Activated CD8-positive, alpha-beta memory T cell treated with anti-CD3 and anti-CD28 coated beads for 1 hour (primary cell): ENCODE results near the gene SERPINA5.
"Not testable (repeated sequence)": the region's sequence is repeated elsewhere in the genome, so short reads cannot be mapped to it uniquely, and the experiment has no call there.

ENCODE experiments used
- DNase-seq, 2 donors: peaks; one replicate each; pipeline ENCODE4 v3.0.0-alpha.2; 2020; ENCODE audit warnings: low read depth in 1 of 2; ENCODE audit errors: extremely low read depth in 1 of 2

The SERPINA5 gene

DNA sequence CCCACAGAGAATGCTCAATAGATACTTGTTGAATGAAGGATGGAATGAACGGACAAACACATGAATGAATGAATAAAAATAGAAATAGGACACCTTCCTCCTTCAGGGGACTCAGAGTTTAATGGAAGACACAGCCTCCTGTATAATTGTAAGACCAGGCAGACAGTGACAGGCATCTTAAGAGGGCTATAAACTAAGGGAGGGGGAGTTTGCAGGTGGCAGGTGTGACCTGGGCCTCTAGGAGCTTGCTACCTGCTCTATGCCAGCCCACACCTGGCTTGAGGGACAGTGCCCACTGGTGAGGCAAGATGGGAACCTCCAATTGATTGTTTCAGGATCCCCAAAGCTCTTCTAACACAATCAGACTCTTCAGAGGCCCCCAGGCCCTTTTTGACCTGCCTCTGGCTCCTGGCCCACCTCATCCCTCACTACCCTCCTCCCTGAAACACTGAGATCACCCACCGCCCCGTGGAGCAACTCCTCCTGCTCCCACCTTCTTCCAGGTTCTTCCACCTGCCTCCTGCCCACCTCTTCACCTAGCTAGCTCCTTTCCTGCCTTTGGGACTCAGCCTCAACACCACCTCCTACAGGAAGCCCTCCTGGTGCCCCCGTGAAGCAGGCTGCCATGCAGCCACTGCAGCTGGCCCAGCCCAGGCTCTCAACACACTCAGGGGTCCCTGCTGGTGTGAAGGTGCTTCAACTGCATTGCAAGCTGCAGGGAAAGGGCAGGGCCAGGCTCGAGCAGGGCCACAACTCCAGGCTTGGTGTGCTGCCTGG, 40.3 kb downstream of the SERPINA5 start:
- no peak for DNase-seq

DNA sequence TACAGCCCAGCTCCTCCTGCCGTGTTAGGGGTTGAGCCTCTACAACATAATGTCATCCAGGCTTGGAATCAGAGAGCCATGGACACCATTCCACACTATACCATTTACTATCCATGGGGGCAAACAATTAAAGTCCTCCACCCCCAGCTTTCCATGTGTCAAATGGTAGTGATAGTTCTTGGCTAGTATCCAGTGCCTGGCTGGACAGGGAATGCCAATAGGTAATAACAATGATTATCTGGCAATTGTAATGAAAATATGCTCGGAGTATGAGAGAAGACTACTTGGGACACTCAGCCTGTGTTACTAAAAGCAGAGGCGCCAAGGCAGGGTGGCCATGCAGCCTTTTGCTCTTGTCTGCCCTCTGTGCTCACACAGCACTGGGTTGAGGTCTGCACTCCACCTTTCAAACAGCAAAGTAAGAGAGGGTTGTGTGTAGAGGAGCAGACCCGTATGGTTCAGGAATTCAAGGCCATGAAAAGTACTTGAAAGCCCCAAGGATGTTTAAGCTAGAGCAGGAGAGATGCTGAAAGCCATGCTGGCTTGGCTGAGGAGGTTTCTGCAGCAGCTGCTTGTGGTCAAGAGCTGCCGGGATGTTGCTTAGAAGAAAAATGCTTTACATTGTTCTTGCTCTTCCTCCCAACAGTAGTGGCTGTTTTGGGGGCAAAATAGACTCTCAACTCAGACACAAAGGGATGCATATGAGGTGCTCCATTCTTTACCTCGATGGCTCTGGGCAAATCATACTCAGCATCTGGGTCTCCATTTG, 41.6 kb downstream of the SERPINA5 start:
- DNase-seq, result no peak

DNA sequence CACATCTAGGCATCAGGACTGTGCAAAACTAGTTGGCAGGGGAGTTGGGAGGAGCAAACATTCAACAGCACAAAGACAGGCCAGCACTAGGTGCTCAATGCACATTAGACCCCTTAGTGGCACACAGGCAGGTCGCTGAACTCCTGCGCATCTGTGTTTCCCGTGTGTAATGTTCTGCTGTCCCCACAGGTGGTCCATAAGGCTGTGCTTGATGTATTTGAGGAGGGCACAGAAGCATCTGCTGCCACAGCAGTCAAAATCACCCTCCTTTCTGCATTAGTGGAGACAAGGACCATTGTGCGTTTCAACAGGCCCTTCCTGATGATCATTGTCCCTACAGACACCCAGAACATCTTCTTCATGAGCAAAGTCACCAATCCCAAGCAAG, 42.2 kb downstream of the SERPINA5 start:
- no peak for DNase-seq

DNA sequence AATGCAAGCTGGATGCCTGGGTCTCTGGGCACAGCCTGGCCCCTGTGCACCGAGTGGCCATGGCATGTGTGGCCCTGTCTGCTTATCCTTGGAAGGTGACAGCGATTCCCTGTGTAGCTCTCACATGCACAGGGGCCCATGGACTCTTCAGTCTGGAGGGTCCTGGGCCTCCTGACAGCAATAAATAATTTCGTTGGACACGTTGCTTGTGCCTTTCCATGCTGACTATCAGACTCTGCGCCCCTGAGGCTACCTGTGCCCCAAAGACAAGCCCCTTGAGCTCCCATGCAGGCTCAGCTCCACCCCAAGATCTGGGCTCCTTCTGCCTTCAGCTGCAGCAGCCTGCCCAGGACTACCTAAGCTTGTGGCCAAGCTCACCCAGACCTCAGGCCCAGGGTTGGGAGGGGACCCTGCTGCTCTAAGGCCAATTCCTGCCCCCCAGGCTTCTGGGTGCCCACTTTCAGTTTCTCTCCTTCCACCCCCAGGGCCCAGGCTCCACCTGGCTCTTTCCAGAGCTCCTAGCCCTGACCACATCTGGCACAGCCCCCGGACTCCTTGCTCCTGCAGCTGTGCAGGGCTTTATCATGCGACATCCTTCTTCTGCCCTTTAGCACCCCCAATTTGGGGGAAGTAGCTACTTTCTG, 42.8 kb downstream of the SERPINA5 start:
- no peak for DNase-seq

DNA sequence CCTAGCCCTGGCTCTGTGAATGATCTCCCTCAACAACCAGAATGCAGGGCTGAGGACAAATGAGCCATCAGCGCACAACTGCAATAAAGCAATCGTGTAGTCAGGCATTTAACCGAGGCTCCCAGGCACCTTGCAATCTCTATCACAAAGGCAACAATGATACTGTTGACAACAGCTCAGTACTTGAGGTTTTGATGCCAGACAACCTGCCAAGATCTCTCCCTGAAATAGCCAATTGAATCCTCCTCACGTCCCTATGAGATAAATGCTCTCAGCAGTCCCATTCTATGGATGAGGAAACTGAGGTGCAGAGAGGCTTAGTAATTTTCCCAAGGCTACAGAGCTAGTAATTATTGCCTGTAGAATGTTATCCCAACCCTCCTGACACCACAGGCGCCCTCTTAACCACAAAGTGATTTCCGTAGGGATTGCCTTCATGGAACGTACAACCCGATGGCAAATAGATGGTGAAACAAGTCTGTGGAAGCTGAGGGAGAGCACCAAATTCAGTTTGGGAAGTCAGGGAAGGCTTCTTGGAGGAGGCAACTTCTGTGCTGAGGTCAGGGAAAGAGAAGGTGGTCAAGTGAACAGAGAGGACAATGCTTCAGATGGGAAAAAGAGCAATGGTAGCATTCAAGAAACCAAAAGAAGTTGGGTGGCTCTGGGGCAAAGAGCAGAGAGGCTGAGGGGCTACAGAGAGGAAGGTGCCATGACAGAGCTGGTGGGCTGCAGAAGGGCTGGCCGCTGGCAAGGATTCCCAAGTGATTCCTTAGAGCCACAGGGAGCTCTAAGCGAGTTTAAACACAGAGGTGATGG, 43.5 kb downstream of the SERPINA5 start:
- no peak for DNase-seq

DNA sequence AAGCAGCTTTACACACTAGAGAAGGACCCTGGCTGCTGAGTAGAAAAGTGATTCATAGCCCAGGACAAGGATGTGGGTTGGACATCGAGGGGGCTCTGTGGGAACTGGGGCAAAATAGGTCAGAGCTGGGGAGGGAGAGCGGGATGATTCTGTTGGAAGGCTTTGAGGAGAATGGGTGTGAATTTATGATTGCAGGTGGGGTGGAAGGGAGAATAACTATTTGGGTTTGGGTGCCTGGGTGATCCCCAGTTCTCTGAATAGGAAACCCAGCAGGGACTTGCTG, 44.1 kb downstream of the SERPINA5 start:
- DNase-seq, result no peak

DNA sequence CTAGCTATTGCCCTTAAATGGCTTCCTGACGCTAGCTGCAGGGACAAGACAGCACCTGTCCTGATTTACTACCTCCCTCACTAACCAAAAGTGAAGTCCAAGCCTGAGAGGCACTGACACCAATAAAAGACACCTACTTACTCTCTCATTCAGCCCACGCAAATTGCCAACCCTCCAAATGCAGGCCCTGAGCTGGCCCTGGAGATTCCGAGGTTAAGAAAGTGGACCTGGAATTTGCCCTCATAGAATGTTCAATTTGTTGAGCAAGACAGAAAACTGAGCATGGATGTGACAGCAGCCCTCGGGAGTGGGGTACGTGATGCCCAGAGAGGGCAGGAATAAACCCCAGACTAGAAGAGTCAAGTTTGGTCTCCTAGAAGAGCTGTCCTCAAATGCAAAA, 47.4 kb downstream of the SERPINA5 start:
- DNase-seq, result no peak

DNA sequence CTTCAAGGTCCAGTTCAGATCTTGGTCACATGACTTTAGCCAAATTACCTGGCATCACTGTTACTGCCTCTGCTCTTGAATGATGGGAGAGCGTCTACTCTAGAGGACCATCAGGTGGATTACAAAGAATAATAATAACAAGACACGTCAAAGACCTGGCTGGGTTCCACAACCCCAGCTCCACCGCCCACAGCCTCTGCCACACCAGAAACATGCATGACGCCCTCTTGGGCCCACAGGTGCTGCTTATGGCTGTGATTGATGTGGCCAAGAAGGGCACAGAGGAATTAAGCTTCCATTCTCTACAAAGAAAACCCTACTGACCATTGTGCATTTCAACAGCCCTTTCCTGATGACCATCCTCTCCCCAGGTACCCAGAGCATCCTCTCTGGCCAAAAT, 49.2 kb downstream of the SERPINA5 start:
- DNase-seq, result no peak

DNA sequence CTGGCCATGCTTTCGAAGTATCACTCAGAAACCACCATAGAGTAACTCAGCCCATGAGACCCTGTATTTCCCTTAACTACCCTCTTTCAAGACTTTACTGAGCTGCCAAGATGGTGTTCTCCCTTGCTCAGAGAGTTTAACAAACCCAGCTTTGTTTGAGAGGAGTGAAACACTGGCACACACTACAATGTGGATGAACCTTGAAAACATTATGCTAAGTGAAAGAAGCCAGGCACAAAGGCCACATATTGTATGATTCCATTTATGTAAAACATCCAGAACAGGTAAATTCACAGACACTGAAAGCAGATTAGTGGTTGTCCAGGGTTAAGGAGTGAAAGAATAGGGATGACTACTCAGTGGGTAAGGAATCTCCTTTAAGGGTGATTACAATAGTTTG, 49.8 kb downstream of the SERPINA5 start:
- no peak for DNase-seq

DNA sequence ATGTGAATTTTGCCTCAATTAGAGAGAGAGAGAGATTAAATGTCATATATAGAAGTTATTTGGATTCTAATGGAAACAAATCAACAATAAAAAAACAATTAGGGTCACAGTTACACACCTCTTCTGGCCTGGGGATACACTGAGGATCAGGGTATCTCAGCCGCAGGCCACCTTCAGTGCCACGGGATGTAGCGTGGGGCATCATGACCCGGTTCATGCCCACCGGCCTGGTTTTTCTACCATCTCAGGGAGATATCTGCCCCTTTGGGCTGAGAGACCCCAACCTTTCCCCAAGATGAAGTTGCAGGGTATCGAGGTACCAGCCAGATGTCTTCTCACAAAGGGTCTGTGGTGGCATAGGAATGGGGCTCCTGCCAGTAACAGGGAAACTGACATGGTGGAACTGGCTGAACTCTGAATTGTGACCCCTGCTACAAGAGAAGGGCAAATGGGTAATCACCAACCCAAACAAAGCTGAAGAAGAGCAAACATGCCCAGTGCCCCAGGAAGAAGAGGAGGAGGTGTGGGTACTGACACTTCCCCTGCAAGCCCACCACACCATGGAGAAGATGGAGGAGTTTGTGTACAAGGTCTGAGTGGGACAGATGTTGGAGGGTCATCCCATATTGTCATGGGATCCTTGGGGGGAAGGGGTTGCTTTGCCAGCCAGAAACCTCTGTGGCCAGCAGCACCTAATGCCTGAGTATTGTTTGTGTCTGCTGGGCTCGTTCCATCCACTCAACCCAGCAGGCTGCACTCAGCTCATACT, 50.5 kb downstream of the SERPINA5 start:
- DNase-seq, result no peak

DNA sequence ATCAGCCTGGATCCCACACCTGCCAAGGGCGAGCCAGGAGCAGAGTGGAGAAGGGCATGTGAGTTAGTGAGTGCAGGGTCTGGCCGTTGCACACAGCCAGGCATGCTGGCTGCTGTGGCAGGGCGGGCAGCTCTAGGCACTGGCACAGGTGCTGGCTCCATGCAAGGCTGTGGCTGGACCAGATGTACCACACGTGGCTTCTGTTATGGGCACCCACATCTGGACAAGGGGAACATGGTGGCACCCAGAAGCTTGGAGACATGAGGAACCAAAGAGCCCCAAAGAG, 51.0 kb downstream of the SERPINA5 start:
- DNase-seq, result no peak

DNA sequence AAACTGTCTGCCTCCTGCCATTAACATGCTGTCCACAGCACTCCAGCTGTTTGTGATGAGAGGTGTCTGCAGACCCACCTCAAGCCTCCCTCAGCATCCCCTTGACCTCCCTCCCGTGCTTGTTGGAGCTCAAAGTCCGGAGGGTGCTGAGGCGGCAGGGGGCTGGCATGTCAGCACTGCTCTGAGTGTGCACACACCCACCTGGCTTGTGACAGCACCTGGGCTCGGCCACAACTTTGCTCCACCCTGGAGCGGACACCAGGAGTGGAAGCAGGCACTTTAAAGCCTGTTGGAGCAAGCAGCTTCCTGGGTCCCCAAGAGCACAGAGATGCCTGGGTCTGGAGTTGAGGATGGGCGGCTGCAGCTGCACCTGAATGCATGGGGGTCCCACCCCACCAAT, 51.9 kb downstream of the SERPINA5 start:
- no peak for DNase-seq

DNA sequence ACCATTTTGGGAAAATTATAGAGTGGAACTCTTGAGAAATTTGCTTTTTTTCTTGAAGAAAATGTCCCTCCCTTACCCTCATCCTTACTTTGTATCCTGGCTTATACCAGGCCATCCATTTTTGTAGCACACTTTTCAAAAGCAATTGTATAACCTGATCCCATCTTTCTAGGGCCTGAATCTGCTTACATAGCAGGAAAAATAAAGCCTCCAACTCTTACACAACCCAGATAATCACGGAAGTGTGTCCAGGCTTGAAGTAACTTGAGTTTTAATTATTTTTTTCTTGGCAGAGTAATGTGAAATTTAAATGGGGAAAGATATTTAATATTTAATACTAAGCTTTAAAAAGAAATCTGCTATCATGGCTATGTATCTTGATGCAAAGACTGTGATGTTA, 53.9 kb downstream of the SERPINA5 start:
- DNase-seq, result no peak

DNA sequence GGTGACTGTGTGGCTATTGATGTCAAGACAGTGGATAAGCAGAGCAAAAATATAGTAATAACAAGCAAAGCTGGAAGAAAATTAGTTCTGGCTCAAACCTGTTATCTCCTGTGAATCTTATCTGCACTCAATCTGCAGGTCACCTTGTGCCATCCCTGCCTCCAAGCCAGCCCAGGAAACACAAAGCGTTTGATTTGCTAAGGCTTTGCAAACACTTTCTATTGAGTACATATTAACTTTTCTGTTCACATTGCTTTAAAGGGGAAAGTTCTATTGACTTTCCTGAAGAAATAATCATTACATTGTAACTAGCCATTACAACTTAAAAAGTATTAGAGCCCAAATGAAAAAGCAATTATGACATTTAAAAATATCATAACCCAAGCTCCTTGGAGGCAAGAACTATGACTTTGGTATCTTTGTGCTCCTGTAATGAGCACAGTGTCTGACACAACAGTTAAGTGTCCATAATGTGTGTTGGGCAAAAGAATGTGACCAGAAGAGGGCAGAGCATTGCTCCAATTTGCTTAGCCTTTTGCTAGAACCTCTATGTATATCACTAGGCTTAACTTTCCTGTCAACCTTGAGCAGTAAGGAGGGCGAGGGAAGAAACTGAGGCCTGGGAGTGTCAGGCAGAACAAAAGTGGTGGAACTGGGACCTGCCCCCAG, 55.7 kb downstream of the SERPINA5 start:
- DNase-seq, result no peak

DNA sequence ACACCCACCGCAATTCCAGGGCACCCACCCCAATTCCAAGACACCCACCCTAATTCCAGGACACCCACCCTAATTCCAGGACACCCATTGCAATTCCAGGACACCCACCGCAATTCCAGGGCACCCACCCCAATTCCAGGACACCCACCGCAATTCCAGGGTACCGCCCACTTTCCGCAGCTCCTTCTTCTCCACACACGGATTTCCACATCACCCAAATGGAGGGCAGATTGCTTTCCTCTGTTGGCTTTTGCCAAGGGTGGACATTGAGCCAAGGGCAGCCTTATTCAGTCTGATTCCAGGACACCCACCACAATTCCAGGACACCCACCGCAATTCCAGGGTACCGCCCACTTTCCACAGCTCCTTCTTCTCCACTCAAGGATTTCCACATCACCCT, 56.6 kb downstream of the SERPINA5 start:
- DNase-seq, result not testable (repeated sequence)

DNA sequence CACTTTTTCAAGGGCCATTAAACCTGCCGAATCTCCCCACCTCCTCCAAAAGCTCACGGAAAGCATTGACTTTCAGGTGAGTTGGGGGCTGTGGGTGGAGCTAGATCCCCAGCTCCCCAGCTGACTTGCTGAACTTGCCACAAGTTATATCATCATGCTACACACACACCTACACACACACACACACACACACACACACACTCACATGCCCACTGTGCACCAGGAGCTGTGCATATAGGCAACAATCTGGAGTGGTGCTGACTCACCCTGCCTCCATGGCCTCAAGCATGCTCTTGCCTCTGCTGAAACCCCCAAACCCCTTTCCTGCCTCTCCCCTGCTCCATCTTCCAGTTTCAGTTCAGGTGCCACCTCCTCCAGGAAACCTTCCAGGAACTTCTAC, 57.1 kb downstream of the SERPINA5 start:
- DNase-seq, result no peak

DNA sequence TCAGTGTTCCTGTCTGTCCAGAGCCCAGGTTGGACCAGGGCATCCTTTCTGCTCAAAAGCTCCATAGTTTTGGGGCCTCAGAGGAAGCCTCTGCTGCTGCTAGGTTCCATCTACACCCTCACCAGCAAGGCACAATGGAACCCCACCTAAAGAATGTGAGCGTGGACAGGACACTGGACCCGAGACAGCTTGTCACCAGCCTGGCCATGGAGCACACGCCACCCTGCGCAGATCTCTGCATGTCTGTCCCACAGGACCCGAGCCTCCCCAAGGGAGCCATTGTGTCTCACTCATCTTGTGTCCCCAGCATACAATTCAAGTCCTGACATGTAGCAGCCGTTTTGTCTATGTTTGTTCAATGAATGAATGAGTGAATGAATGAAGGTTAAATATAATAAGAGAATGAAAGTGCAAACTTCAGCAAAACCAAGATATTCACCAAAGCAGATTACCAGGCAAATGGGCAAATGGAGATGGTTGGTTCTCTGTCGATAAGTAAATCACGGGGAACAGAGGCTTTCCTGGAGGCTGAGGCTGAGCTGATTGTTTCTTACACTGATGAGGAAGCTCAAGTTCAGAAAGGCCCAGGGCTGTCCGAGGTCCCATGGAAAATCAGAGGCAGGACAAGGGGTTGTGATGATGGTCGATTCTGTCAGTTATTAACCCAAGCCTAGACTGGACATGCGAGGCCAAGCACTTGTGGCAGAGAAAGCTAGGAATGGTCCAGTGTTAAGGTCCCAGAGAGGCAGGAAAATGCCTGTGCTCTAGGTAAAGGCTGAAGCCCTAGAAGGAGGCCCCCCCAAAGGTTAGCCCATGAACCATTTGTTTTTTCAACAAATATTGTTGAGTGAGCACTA, 58.0 kb downstream of the SERPINA5 start:
- no peak for DNase-seq

DNA sequence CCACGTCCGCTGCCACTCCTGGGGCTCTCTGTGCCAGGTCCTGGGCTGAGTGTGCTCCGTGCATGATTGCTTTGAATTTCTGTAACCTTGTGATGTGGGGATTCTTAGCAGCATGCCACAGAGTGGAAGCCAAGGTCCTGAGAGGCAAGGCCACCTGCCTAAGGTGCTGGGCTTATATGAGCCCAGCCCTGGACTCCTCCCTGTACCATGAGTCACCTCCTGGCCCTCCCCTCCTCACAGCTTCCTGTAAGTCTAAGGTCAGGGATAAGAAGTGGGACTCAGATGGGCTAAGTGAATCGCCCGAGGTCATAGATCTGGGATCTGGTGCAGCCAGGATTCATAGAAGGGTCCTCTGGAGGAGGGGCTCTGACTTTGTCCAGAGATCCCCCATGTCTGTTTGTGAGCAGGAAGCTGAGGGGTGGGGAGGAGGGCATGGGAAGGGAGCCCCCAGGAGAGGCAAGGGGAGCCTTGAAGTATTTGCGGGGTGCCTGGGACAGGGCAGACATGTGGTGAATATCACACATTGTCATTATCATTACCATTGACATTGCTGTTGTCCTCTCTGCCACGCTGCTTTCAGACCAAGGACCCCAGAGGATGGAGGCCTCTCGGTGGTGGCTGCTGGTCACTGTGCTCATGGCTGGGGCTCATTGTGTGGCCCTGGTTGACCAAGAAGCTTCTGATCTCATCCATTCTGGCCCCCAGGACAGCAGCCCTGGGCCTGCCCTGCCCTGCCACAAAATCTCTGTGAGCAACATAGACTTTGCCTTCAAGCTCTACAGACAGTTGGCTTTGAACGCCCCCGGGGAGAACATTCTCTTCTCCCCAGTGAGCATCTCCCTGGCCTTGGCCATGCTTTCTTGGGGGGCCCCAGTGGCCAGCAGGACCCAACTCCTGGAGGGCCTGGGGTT, 59.8 kb downstream of the SERPINA5 start:
- DNase-seq, result no peak

DNA sequence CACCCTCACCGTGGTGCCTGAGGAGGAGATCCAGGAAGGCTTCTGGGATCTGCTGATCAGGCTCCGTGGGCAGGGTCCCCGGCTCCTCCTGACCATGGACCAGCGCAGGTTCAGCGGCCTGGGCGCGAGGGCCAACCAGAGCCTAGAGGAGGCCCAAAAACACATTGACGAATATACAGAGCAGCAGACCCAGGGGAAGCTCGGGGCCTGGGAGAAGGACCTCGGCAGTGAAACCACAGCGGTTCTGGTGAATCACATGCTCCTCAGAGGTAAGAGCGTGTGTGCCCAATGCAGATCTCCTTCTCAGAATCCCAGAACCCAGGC, 60.4 kb downstream of the SERPINA5 start:
- no peak for DNase-seq
